LNCAP (cell line): Measurements from ENCODE around the gene CSTA.

Source experiments
- CTCF ChIP-seq: fragments of 450-650 bp; IDR thresholded peaks from 2 replicates; pipeline ENCODE4 v1.5.1; 2017; ENCODE audit warnings: mild to moderate bottlenecking

CSTA gene

GRCh38 chr3:122350814-122351418, 25.9 kb downstream of the CSTA start:
- no peak for TF ChIP-seq CTCF

GRCh38 chr3:122351612-122352011, 26.6 kb downstream of the CSTA start:
- no peak for TF ChIP-seq CTCF

- no peak for TF ChIP-seq CTCF
Measured at GRCh38 chr3:122353215-122353614, 28.2 kb downstream of the CSTA start.

- TF ChIP-seq CTCF, result no peak
Measured at GRCh38 chr3:122353893-122354401, 28.9 kb downstream of the CSTA start.

GRCh38 chr3:122355612-122356011, 30.6 kb downstream of the CSTA start:
- TF ChIP-seq CTCF, result no peak

GRCh38 chr3:122356402-122356801, 31.4 kb downstream of the CSTA start:
- TF ChIP-seq CTCF, result peak; percentile 76

GRCh38 chr3:122357828-122358702, 33.0 kb downstream of the CSTA start:
- no peak for TF ChIP-seq CTCF
